Smooth muscle cell (in vitro differentiated cells): ENCODE results near the gene SLC6A18. TPM values are rescaled to one million over a fixed set of nuclear protein-coding genes. Genes with fewer than 3 reads are reported as not detected.

ENCODE experiments used
- DNase-seq: peaks from one replicate; lab custom pipeline; 2025; ENCODE audit not compliant: unreplicated experiment; lab: John Stamatoyannopoulos, UW
- H2AFZ ChIP-seq: fragments of 200-600 bp; sonication (generic); 2 replicates; pipeline ENCODE4 v1.6.0; 2016; ENCODE audit warnings: antibody characterized with exemption, low read depth, mild to moderate bottlenecking
- H3F3A ChIP-seq: fragments of 200-600 bp; sonication (generic); 2 replicates; pipeline ENCODE4 v1.6.0; 2017; ENCODE audit warnings: antibody characterized with exemption, low read depth
- H3K27ac ChIP-seq: fragments of 200-600 bp; sonication (generic); 2 replicates; pipeline ENCODE4 v1.5.1; 2016; ENCODE audit warnings: low read depth, mild to moderate bottlenecking
- H3K27me3 ChIP-seq: fragments of 200-600 bp; sonication (generic); 2 replicates; pipeline ENCODE4 v1.6.1; 2016; ENCODE audit warnings: low read depth, mild to moderate bottlenecking
- H3K36me3 ChIP-seq: fragments of 200-600 bp; sonication (generic); 2 replicates; pipeline ENCODE4 v1.5.1; 2016; ENCODE audit warnings: low read depth
- H3K4me1 ChIP-seq: fragments of 200-600 bp; sonication (generic); 2 replicates; pipeline ENCODE4 v1.5.1; 2016; ENCODE audit warnings: low read depth
- H3K4me2 ChIP-seq: fragments of 200-600 bp; sonication (generic); 2 replicates; pipeline ENCODE4 v1.6.0; 2016; ENCODE audit warnings: mild to moderate bottlenecking
- H3K4me3 ChIP-seq: fragments of 200-600 bp; sonication (generic); 2 replicates; pipeline ENCODE4 v1.5.1; 2016; ENCODE audit warnings: mild to moderate bottlenecking
- H3K79me2 ChIP-seq: fragments of 200-600 bp; sonication (generic); 2 replicates; pipeline ENCODE4 v1.6.0; 2016; ENCODE audit warnings: low read depth, mild to moderate bottlenecking
- H3K9ac ChIP-seq: fragments of 200-600 bp; sonication (generic); 2 replicates; pipeline ENCODE4 v1.6.0; 2016; ENCODE audit warnings: low read depth
- H3K9me3 ChIP-seq: fragments of 200-600 bp; sonication (generic); replicated peaks from 2 replicates; pipeline ENCODE4 v1.5.1; 2016; ENCODE audit warnings: low read depth
- H4K20me1 ChIP-seq: fragments of 200-600 bp; sonication (generic); 2 replicates; pipeline ENCODE4 v1.6.0; 2016; ENCODE audit warnings: low read depth
- CTCF ChIP-seq: fragments of 200-600 bp; sonication (generic); IDR thresholded peaks from 2 replicates; pipeline ENCODE4 v1.5.1; 2017; ENCODE audit warnings: borderline replicate concordance, mild to moderate bottlenecking, antibody characterized with exemption; ENCODE audit not compliant: insufficient read depth, poor library complexity, severe bottlenecking
- WGBS: methylation state at CpG from one replicate; pipeline ENCODE4 v1.1.7; 2016; ENCODE audit warnings: low lambda C conversion rate; 5-methylcytosine and 5-hydroxymethylcytosine counted together
- polyA plus RNA-seq: library from polyadenylated mRNA; unstranded; fragments of >200 nt; fragmentation: Nextera tagmentation; extraction: Ambion mirVana; gene quantifications from 2 replicates; pipeline ENCODE4 v1.2.1, GENCODE V29; 2016
- total RNA-seq: library from RNA; depleted of rRNA; stranded (reverse); fragments of >200 nt; gene quantifications from 2 replicates; pipeline ENCODE4 v1.2.3, GENCODE V29; 2014

Gene SLC6A18
- total and polyA plus RNA-seq, 2 experiments from 2014 or later: not detected

- H2AFZ ChIP-seq: no peak overlapping the region
- H3K27me3 ChIP-seq: no peaks in the 10 kb centered on the region
Observed at GRCh38 chr5:1253456-1254105, 28.4 kb downstream of the SLC6A18 start.

GRCh38 chr5:1254196-1254595 lies 29.0 kb downstream of the SLC6A18 start:
- H3K9me3 ChIP-seq: no peaks in the 10 kb centered on the region
- no peak for TF ChIP-seq CTCF
- H2AFZ ChIP-seq: no peak overlapping the region
- no peaks in the 10 kb centered on the region for H3F3A ChIP-seq
- no peaks in the 10 kb centered on the region for H3K27me3 ChIP-seq
- H3K9ac ChIP-seq: no peak overlapping the region
- H3K4me3 ChIP-seq: no peak overlapping the region
- H3K27ac ChIP-seq: no peak overlapping the region
- H3K79me2 ChIP-seq: no peaks in the 10 kb centered on the region
- no peaks in the 10 kb centered on the region for H3K4me1 ChIP-seq
- 92% methylated on average over 16 of the region's 19 CpGs for whole genome bisulfite sequencing
- no peak overlapping the region for H3K4me2 ChIP-seq
- no peaks in the 10 kb centered on the region for H4K20me1 ChIP-seq
- no peak for DNase-seq
- H3K36me3 ChIP-seq: no peaks in the 10 kb centered on the region

More at GRCh38 chr5:1253456-1254105, 28.4 kb downstream of the SLC6A18 start:
- WGBS: 93% methylated on average over 33 of the region's 33 CpGs
- no peak for DNase-seq
- Histone ChIP-seq H4K20me1 (no peaks in the 10 kb centered on the region), H3K27ac (no peak overlapping the region), H3K9ac (no peak overlapping the region), H3K4me3 (no peak overlapping the region), H3K4me2 (no peak overlapping the region), H3K4me1 (no peaks in the 10 kb centered on the region), H3K36me3 (no peaks in the 10 kb centered on the region), H3F3A (no peaks in the 10 kb centered on the region), H3K9me3 (no peaks in the 10 kb centered on the region), H3K79me2 (no peaks in the 10 kb centered on the region)
- TF ChIP-seq CTCF: no peak

GRCh38 chr5:1255081-1255561 lies 29.9 kb downstream of the SLC6A18 start:
- Histone ChIP-seq H3K27me3 (no peaks in the 10 kb centered on the region), H3K9me3 (no peaks in the 10 kb centered on the region), H4K20me1 (no peaks in the 10 kb centered on the region), H3K36me3 (no peaks in the 10 kb centered on the region), H3K4me2 (no peak overlapping the region), H3K4me3 (no peak overlapping the region), H3K9ac (no peak overlapping the region), H3F3A (no peaks in the 10 kb centered on the region), H3K4me1 (no peaks in the 10 kb centered on the region), H3K27ac (no peak overlapping the region), H2AFZ (no peak overlapping the region), H3K79me2 (no peaks in the 10 kb centered on the region)
- DNase-seq: no peak
- TF ChIP-seq CTCF: no peak
- 88% methylated on average over 16 of the region's 16 CpGs for WGBS

DNA sequence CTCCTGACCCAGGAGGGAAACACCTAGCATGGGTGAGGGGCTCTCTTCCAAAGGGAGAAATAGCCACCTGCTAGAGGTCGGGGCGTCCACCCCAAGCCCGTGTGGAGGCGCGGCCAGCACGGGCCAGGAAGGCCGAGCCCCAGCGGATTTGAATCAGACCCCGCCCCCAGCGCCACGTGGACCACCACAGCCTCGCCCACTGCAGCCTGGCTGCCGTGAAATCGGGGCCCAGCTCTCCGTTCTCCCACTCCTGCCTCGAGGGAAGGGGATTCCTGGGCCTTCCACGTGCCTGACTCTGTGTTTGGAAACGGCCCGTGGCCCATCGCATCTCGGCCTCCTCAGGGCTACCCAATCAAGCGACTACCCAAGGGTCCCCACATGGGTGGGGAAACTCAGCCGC lies 31.6 kb downstream of the SLC6A18 start:
- Histone ChIP-seq H3K4me3 (no peak overlapping the region), H3K79me2 (no peaks in the 10 kb centered on the region), H3K27ac (no peak overlapping the region), H3K27me3 (no peaks in the 10 kb centered on the region), H3F3A (no peaks in the 10 kb centered on the region), H3K9ac (no peak overlapping the region), H4K20me1 (no peaks in the 10 kb centered on the region), H2AFZ (no peak overlapping the region), H3K4me2 (no peak overlapping the region), H3K9me3 (no peaks in the 10 kb centered on the region), H3K4me1 (no peaks in the 10 kb centered on the region), H3K36me3 (no peaks in the 10 kb centered on the region)
- no peak for DNase-seq
- TF ChIP-seq CTCF: no peak
- 87% methylated on average over 23 of the region's 23 CpGs for WGBS
